ENCODE data around the gene GDPD5.

Gene GDPD5

DNA sequence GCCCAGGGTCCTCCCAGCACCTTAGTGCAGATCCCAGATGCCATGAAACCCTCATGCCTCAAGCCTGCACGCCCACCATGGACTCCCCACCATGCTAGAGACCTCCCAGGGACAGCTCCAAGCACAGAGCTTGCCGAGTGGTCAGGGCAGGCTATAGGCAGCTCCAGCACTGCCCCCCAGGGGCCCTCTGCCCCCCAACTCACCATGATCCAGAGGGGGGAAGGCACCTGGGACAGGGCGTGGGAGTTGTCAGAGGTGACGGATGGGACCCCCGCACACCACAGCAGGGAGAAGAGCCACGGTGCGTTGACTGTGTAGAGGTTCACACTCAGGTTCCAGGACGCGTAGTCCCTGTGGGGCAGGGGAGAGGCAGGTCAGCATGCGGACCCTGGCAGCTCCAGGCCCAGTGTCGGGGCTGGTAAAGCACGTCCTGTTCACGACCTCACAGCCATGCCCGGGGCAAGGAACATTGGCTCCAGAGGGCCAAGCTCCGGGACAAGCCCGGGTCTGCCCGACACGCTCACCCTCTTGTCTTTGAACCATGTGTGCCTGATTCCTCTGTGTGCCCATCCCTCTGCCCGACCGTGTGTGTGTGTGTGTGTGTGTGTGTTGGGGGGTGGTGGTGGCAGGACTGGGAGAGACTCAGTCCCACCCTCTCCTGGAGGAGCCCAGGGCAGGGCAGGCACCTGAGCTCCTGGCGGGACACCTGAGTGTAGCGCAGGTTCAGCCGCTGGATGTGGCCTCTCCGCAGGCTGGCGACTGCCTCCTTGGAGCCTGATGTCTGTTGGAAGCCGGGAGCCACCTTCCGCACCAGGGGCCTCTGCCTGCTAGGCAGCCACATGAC lies 84.6 kb downstream of the GDPD5 start:
- no peak for DNase-seq

DNA sequence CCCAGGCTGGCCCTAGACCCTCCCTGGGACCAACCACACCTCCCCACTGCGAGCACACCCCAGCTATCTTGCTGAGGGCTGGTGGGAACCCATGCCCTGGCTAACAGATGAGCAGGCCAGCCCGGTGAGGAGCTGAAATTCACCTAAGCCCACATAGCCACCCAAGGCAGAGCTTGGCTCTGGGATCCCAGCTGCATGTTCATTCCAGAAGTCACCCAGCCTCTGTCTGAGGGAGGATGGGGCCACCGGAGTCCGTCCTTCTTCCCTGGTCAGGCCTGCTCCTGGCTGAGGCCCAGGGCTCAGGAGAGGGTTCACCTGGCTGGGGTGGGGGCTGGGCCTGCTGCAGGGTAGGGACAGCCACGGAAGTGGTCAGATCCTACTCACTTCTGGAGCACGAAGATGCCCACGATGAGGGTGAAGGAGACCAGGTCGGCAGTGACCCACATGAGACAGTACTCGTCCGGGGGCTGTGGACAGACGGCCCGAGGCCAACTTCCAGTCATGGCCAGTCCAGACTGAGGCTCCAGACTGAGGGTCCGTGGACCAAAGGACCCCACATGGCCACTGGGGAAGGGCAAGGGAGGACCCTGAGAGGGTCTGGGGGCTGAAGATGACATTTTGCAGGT lies 86.1 kb downstream of the GDPD5 start:
- no peak for DNase-seq

GRCh38 chr11:75439026-75439425 lies 86.7 kb downstream of the GDPD5 start:
- DNase-seq, result no peak

GRCh38 chr11:75437966-75438659 lies 87.6 kb downstream of the GDPD5 start:
- no peak for DNase-seq

- DNase-seq, result no peak
These were observed 88.9 kb downstream of the GDPD5 start for GRCh38 chr11:75436806-75437205.

GRCh38 chr11:75435571-75435925 lies 90.2 kb downstream of the GDPD5 start:
- no peak for DNase-seq

DNA sequence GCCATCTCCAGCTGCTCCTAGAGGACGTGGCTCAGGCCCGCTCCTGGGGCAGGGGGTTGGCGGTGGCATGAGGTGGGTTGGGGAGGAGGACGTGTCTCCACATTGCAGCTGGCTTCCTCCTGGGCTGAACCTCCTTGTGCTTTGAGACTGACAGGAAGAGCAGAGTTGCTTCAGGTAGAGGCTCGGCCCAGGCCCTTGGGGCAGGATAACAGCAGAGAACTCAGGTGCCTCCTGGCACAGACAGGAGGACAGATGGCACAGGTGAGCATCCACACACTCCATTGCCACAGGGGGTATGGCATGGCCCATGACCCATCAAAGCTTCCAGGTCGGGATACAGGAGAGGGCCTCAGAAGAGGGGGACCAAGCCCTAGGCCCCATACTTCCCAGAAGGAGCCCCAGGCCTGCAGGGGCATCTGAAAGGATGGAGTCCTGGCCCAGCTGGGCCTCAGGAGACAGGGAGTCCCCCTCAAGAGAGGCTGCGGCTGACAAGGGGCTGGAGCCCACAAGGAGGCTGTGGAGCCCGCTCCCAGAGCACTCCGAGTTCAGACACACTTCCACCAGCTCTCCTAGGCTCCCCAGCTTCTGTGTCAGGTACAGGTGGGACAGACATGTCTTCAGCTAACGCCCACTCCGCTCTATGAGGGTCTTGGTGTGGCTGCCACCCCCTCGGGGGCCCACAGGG lies 90.7 kb downstream of the GDPD5 start:
- no peak for DNase-seq

DNA sequence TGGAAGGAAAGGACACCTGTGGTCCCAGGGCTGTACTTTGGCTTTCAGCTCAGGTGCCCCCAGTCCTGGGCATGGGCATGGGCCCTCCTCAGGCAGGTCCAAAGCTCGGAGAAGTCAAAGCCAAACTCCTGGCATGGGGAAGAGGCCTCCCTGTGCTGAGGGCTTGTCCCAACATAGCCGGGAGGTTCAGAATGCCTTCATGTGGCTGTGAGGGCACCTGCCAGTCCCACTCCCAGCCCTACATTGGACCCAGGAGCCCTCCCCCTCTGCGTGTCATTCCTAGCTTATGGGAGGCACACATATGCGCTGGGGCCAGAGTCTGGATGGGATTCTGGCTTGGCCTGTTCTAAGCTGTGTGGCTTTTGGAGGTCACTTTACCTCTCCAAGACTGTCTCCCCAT lies 91.7 kb downstream of the GDPD5 start:
- DNase-seq, result no peak

DNA sequence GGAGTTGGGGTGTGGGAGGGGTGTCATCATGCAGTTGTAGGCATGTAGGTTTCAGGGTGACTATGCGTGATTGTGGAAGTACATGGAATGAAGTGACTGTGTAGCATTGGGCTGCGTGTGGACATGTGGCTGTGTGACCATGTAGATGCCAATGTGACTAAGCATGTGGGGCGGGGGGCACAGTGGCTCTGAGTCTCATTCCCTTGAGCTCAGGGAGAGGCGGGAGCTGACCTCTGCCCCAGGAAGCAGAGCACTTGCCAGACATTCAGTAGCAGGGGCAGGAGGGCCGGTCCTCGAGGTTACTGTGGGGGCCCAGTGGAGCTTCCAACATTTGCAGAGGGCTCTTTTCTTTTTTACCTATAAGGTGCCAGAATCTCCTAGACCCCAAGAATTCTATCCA lies 92.3 kb downstream of the GDPD5 start:
- no peak for DNase-seq

DNA sequence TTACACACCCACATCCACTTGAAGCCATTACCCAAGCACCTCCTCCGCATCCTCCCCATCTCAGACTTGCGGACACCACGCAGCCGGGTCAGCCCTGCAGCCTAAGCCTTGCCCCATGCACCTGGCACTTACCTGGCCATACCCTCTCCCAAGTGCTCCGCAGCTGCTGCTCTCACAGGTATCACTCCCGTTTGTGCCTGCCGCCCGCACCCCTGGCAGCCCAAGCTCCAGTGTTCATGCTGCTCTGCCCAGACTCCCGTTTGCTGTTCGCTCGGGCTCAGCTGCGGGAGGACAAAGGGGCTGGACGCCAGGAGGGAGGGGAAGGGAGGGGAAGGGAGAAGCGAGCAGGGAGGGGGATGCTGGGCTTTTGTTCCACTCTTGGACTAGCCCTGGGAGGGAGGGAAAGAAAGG lies 92.8 kb downstream of the GDPD5 start, which contains the start of gene KLHL35:
TSS of gene KLHL35 (minus strand) at position 293 of the 411 bp plus-strand sequence. CDS start 2,574 bp downstream, outside the sequence.
- DNase-seq, result peak; percentile 84

DNA sequence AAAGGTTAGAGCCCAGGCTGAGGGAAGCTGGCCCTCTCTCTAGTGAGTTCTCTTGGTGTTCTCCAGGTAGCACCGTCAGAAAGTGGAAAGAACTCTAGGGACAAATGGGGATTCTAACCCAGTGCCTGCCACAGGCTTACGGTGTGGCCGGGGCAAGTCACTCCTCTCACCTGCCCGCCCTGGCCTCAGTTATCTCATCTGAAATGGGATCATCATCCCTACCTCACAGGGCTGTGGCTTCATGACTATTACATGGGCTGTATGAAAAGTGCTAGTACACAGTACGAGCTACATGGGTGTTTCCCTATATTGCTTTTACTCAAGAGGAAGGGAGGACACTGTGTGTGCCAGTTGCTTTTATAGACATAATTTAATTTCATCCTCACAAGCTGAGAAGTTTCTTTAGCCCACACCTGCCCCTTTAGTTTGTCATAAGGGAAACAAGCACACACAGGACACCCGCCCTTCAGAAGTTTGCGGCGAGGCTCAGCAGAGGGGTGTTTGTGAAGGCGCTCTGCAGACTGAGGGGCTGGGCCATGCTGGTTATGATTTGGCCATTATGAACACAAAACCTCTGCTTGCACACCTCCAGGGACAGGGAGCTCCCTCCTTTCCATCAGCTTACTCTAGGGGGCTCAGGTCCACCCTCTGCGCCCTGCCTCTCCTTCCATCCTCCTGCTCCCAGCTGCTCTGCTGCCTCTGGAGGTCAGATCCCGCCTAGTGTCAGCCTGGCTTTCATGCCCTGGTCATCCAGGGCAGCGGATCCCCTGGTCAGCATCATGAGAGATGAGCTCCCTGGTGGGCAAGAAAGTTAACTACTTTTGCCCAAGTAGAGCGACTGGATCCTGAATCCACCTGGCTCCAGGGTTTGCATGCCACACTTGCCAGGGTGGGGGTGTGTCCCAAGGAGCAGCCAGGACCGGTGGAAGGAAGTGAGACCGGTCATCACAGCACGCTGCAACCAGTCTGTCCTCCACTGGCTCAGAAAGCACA lies 93.9 kb downstream of the GDPD5 start:
- DNase-seq, result no peak

DNA sequence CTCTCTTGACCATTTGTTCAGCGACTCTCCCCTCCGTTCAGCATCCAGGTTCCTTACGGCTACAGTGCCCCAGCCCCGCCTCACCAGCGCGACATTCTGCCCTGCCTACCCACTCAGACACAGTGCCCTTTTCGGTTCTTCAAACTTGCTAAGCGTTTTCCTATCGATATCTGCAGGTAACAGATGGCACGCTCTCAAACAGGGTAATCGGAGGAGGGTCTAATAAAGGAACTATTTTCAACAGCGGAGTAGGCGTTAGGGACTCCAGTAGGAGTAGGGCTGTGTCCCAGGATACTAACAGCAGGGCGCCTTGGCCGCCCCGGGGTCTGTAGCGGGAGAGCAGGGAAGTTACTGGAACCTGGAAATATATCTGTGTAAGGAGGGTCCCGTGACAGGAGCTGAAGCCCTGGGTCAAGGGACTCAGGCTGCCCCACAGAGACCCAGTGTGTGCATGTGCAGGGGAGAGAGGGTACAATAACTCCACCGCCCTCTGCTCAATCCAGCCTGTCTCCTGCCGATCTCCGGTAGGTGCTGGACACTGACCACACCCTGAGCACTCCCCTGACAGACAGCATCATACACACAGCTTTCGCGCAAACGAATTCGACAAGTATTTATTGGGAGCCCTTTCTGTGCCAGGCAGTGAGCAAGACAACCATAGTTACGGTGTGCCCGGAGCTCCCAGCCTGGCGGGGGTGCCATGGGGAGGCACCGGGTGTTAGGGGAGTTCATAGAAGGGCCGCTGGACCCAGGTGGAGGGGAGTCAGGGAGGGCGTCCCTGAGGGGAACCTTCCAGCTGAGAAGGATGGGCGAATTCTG lies 94.8 kb downstream of the GDPD5 start:
- no peak for DNase-seq

DNA sequence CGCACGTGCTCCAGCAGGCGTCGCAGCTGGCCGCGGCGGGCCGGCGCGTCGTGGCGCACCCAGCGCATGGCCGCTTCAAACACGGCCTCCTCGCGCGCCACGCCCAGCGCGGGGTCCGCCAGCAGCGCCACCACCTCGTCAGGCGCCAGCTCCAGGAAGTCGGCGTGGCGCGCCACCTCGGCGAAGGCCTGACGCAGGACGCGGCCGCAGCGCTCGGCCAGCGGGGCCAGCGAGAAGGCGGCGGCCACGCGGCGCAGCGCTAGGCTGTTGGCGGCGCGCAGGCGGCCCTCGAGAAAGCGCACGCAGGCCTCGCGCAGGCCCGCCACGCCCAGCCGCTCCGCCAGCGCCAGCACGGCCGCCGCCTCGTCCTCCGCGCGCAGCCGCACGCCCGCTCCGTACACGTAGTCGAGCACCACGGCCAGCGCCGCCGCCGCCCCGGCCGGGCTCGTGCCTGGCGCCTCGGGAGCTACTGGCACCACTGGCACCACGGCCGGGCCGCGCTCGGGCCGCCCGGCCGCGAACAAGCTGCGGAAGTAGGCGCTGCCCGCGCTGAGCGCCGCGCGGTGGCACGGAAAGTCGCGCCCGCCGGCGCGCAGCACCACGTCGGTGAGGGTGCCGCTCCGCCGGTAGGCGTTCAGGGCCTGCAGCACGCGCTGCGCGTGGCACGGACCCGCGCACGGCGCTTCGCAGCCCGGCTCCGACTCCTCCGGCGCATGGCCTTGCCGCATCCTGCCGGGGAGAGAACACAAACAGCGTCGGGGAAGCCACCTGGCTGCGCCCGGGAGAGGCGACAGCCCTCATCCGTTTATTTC lies 95.6 kb downstream of the GDPD5 start:
- no peak for DNase-seq

GRCh38 chr11:75429641-75429901 lies 96.2 kb downstream of the GDPD5 start:
- DNase-seq, result no peak

GRCh38 chr11:75428989-75429640 lies 96.6 kb downstream of the GDPD5 start:
- no peak for DNase-seq

DNA sequence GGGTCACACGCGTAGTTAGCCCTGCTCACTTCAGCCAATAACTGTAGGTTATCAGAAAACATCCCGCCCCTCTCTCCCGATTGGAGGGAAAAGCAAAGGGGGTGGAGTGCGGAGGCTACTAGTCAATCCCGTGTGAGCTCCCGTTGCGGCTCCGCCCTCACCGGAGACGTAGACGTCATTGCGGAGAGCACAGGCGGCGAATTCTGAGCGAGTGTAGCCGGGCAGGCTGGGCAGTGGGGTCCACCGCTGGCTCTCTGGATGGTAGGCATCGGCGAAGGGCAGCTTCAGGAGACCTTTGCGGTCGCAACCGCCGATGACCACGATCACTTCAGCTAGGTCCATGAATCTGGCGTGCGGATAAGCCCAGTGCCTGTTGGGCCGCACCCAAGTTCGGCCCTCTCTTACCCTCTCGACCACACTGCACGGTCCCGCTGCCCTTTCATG lies 97.4 kb downstream of the GDPD5 start:
- no peak for DNase-seq

- DNase-seq, result no peak
These were observed 98.6 kb downstream of the GDPD5 start for GRCh38 chr11:75427181-75427580.

GRCh38 chr11:75426720-75427086 lies 99.0 kb downstream of the GDPD5 start:
- DNase-seq, result no peak

GRCh38 chr11:75425422-75425821 lies 100.3 kb downstream of the GDPD5 start:
- no peak for DNase-seq

- no peak for DNase-seq
These were observed 101.3 kb downstream of the GDPD5 start for GRCh38 chr11:75424396-75424795.
